Activated B cell treated with CpG ODN at 0.5 μM for 24 hours (primary cell): ENCODE measurements around the gene HLCS. TPM values are rescaled to one million over a fixed set of nuclear protein-coding genes. Genes with fewer than 3 reads are reported as not detected.

ENCODE experiments used
- ATAC-seq: fragments of 200-7000 bp; cut with Tn5 transposase; one replicate; pipeline ENCODE4 v1.10.0; 2021; ENCODE audit warnings: low read depth, mild to moderate bottlenecking, moderate library complexity
- CTCF ChIA-PET: fragments of 350-600 bp; sonication (Branson Sonifier 250); formaldehyde crosslinking; loops from one replicate; lab custom pipeline; 2021; ENCODE audit warnings: antibody characterized with exemption; lab: Charles Lee
- POLR2A ChIA-PET: fragments of 350-600 bp; sonication (Branson Sonifier 250); formaldehyde crosslinking; loops from one replicate; lab custom pipeline; 2021; ENCODE audit warnings: antibody characterized with exemption; lab: Charles Lee
- DNase-seq: peaks from one replicate; pipeline ENCODE4 v3.0.0; 2022
- H3K27ac Mint-ChIP-seq: one replicate; pipeline ENCODE4 v1.8.0; 2020; ENCODE audit warnings: mixed read lengths
- H3K27me3 Mint-ChIP-seq: one replicate; pipeline ENCODE4 v1.8.0; 2021; ENCODE audit warnings: mixed read lengths
- H3K36me3 Mint-ChIP-seq: one replicate; pipeline ENCODE4 v1.8.0; 2021; ENCODE audit warnings: low read depth, mixed read lengths
- H3K4me1 Mint-ChIP-seq: one replicate; pipeline ENCODE4 v1.8.0; 2021; ENCODE audit warnings: mixed read lengths
- H3K4me3 Mint-ChIP-seq: one replicate; pipeline ENCODE4 v1.8.0; 2020; ENCODE audit warnings: mild to moderate bottlenecking, mixed read lengths
- H3K9me3 Mint-ChIP-seq: one replicate; pipeline ENCODE4 v1.8.0; 2020; ENCODE audit warnings: mixed read lengths
- CTCF ChIP-seq: fragments of 200-600 bp; IDR thresholded peaks from one replicate; pipeline ENCODE4 v1.8.0; 2022; ENCODE audit warnings: antibody characterized with exemption, mild to moderate bottlenecking
- intact Hi-C: fragments of 100-400 bp; cut with micrococcal nuclease; formaldehyde crosslinking; loops from one replicate; pipeline ENCODE4 v1.15.1; 2024
- total RNA-seq: library from RNA; stranded (reverse); gene quantifications from 2 replicates; pipeline ENCODE4 v1.2.3, GENCODE V29; 2022

The HLCS gene
- total RNA-seq, 1 donor from 2014 or later = 10.6 TPM

GRCh38 chr21:36908260-36908908 lies 58.1 kb downstream of the HLCS start:
- ATAC-seq = no peak
- intact Hi-C loops = no loop called here
- no peaks in the 10 kb centered on the region for H3K4me1 Mint-ChIP-seq
- ChIA-PET POLR2A (no interaction called here), CTCF (no interaction called here)
- no peak for TF ChIP-seq CTCF
- H3K9me3 Mint-ChIP-seq = no peaks in the 10 kb centered on the region
- no peaks in the 10 kb centered on the region for H3K27me3 Mint-ChIP-seq
- H3K27ac Mint-ChIP-seq = no peak overlapping the region
- no peak overlapping the region for H3K4me3 Mint-ChIP-seq
- no peak for DNase-seq
- H3K36me3 Mint-ChIP-seq = no peaks in the 10 kb centered on the region

GRCh38 chr21:36904093-36904666 lies 62.3 kb downstream of the HLCS start:
- no peak for ATAC-seq
- H3K27me3 Mint-ChIP-seq = no peaks in the 10 kb centered on the region
- no peak for DNase-seq
- CTCF ChIA-PET = no interaction called here
- H3K36me3 Mint-ChIP-seq = peaks cover 2% of the 10 kb centered on the region
- intact Hi-C loops = no loop called here
- H3K4me3 Mint-ChIP-seq = no peak overlapping the region
- POLR2A ChIA-PET = no interaction called here
- H3K4me1 Mint-ChIP-seq = no peaks in the 10 kb centered on the region
- H3K9me3 Mint-ChIP-seq = no peaks in the 10 kb centered on the region
- TF ChIP-seq CTCF = no peak
- no peak overlapping the region for H3K27ac Mint-ChIP-seq

- no peak for DNase-seq
- Mint-ChIP-seq H3K27me3 (no peaks in the 10 kb centered on the region), H3K9me3 (no peaks in the 10 kb centered on the region), H3K4me1 (no peaks in the 10 kb centered on the region), H3K27ac (no peak overlapping the region), H3K36me3 (peaks cover 2% of the 10 kb centered on the region), H3K4me3 (no peak overlapping the region)
- TF ChIP-seq CTCF = no peak
- intact Hi-C loops = no loop called here
- ChIA-PET POLR2A (no interaction called here), CTCF (no interaction called here)
- ATAC-seq = no peak
Observed at GRCh38 chr21:36902793-36903192, 63.7 kb downstream of the HLCS start.

GRCh38 chr21:36902331-36902730 lies 64.1 kb downstream of the HLCS start:
- Mint-ChIP-seq H3K27me3 (no peaks in the 10 kb centered on the region), H3K9me3 (no peaks in the 10 kb centered on the region), H3K27ac (no peak overlapping the region), H3K4me3 (no peak overlapping the region), H3K4me1 (no peaks in the 10 kb centered on the region), H3K36me3 (peaks cover 4% of the 10 kb centered on the region)
- POLR2A ChIA-PET = no interaction called here
- CTCF ChIA-PET = no interaction called here
- no peak for TF ChIP-seq CTCF
- no peak for ATAC-seq
- intact Hi-C loops = no loop called here
- DNase-seq = no peak

- intact Hi-C loops = no loop called here
- ChIA-PET POLR2A (no interaction called here), CTCF (no interaction called here)
- ATAC-seq (no peak), DNase-seq (no peak)
- Mint-ChIP-seq H3K36me3 (peaks cover 9% of the 10 kb centered on the region), H3K4me1 (no peaks in the 10 kb centered on the region), H3K4me3 (no peak overlapping the region), H3K27me3 (no peaks in the 10 kb centered on the region), H3K9me3 (no peaks in the 10 kb centered on the region), H3K27ac (no peak overlapping the region)
- TF ChIP-seq CTCF = no peak
Observed at GRCh38 chr21:36901575-36901974, 64.9 kb downstream of the HLCS start.
